SK-N-SH (cell line): Measurements from ENCODE around the gene TSEN15.

Experiments used
- CHD2 ChIP-seq: fragments of 150-350 bp; IDR thresholded peaks from 2 replicates; pipeline ENCODE4 v1.6.1; 2018; ENCODE audit warnings: low read length; ENCODE audit not compliant: partially characterized antibody
- FOXM1 ChIP-seq: IDR thresholded peaks from 2 replicates; pipeline ENCODE4 v1.4.0; 2012; ENCODE audit warnings: low read depth, mild to moderate bottlenecking
- NFIC ChIP-seq: IDR thresholded peaks from 2 replicates; pipeline ENCODE4 v1.4.0; 2012; ENCODE audit warnings: borderline replicate concordance
- RAD21 ChIP-seq: IDR thresholded peaks from 2 replicates; pipeline ENCODE4 v1.6.1; 2012; ENCODE audit warnings: mild to moderate bottlenecking, low read length
- RFX5 ChIP-seq: IDR thresholded peaks from 2 replicates; pipeline ENCODE4 v1.6.1; 2012; ENCODE audit warnings: mild to moderate bottlenecking, improper control_type of control experiment, low read length
- TAF1 ChIP-seq: IDR thresholded peaks from 2 replicates; pipeline ENCODE4 v1.6.1; 2012; ENCODE audit warnings: low read depth, mild to moderate bottlenecking, low read length, moderate library complexity, borderline replicate concordance
- USF2 ChIP-seq: fragments of 150-350 bp; IDR thresholded peaks from 2 replicates; pipeline ENCODE4 v1.6.1; 2017; ENCODE audit warnings: antibody characterized with exemption, low read length, low read depth, borderline replicate concordance
- TF ChIP-seq, protein P1 (sequence below): fragments of 200-600 bp; sonication (generic); IDR thresholded peaks from 2 replicates; pipeline ENCODE4 v1.6.1; 2017; ENCODE audit warnings: antibody characterized with exemption, mild to moderate bottlenecking, moderate library complexity

GRCh38 chr1:184101571-184101970 lies 50.0 kb downstream of the TSEN15 start:
- TF ChIP-seq, protein P1, sequence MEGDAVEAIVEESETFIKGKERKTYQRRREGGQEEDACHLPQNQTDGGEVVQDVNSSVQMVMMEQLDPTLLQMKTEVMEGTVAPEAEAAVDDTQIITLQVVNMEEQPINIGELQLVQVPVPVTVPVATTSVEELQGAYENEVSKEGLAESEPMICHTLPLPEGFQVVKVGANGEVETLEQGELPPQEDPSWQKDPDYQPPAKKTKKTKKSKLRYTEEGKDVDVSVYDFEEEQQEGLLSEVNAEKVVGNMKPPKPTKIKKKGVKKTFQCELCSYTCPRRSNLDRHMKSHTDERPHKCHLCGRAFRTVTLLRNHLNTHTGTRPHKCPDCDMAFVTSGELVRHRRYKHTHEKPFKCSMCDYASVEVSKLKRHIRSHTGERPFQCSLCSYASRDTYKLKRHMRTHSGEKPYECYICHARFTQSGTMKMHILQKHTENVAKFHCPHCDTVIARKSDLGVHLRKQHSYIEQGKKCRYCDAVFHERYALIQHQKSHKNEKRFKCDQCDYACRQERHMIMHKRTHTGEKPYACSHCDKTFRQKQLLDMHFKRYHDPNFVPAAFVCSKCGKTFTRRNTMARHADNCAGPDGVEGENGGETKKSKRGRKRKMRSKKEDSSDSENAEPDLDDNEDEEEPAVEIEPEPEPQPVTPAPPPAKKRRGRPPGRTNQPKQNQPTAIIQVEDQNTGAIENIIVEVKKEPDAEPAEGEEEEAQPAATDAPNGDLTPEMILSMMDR: no peak
- TF ChIP-seq NFIC (no peak), TAF1 (no peak), FOXM1 (no peak), CHD2 (no peak), RAD21 (no peak), USF2 (no peak), RFX5 (no peak)
